Measurements from ENCODE around the gene TBC1D3B. TPM values are rescaled to one million over a fixed set of nuclear protein-coding genes. Genes with fewer than 3 reads are reported as not detected.

Gene TBC1D3B
- total RNA-seq, 4 donors from 2014 or later: 2.9 TPM; not detected in 3

GRCh38 chr17:36135465-36135864 is 41.0 kb downstream of the TBC1D3B start:
- no peak for TF ChIP-seq CTCF (IDR thresholded peaks at IDR 0.05; ENCODE audit: low read depth)

GRCh38 chr17:36133602-36134236 is 42.7 kb downstream of the TBC1D3B start:
- no peak for TF ChIP-seq CTCF (IDR thresholded peaks at IDR 0.05; ENCODE audit: low read depth)

- no peak for TF ChIP-seq CTCF (IDR thresholded peaks at IDR 0.05; ENCODE audit: low read depth)
Measured at GRCh38 chr17:36132421-36132831, 44.0 kb downstream of the TBC1D3B start.

GRCh38 chr17:36131931-36132330 is 44.5 kb downstream of the TBC1D3B start:
- TF ChIP-seq CTCF (IDR thresholded peaks at IDR 0.05; ENCODE audit: low read depth): no peak

- TF ChIP-seq CTCF (IDR thresholded peaks at IDR 0.05; ENCODE audit: low read depth): no peak
Measured at GRCh38 chr17:36131421-36131820, 45.0 kb downstream of the TBC1D3B start.

GRCh38 chr17:36130346-36130745 is 46.1 kb downstream of the TBC1D3B start:
- TF ChIP-seq CTCF (IDR thresholded peaks at IDR 0.05; ENCODE audit: low read depth): no peak

GRCh38 chr17:36129616-36130015 is 46.8 kb downstream of the TBC1D3B start:
- TF ChIP-seq CTCF (IDR thresholded peaks at IDR 0.05; ENCODE audit: low read depth): no peak
